Hindlimb muscle (tissue), 1 donor: Measurements from ENCODE around the gene CA14. TPM values are rescaled to one million over a fixed set of nuclear protein-coding genes. Genes with fewer than 3 reads are reported as not detected.
"Not testable (repeated sequence)": the region's sequence is repeated elsewhere in the genome, so short reads cannot be mapped to it uniquely, and the experiment has no call there.

ENCODE experiments used
- DNase-seq: peaks from one replicate; pipeline ENCODE4 v3.0.0-alpha.2; 2013
- polyA plus RNA-seq: library from polyadenylated mRNA; unstranded; fragments of 120-200 nt; gene quantifications from one replicate; pipeline ENCODE4 v1.2.1, GENCODE V29; 2013; ENCODE audit not compliant: insufficient read length

CA14 gene
- polyA plus RNA-seq: 6.3 TPM

GRCh38 chr1:150257624-150258585 is at the start of gene CA14:
CA14 (plus strand) TSS chr1:150257774; CDS start chr1:150258129, 355 bp downstream.
- DNase-seq: no peak

- DNase-seq: not testable (repeated sequence)
Measured at GRCh38 chr1:150208460-150208859, 49.1 kb upstream of the CA14 start.

- no peak for DNase-seq
Measured at GRCh38 chr1:150210091-150210490, 47.5 kb upstream of the CA14 start.

- DNase-seq: no peak
Measured at GRCh38 chr1:150210706-150211105, 46.9 kb upstream of the CA14 start.

GRCh38 chr1:150212070-150212469 is 45.5 kb upstream of the CA14 start:
- DNase-seq: no peak

- peak; percentile 95 for DNase-seq
Measured at GRCh38 chr1:150213170-150214098, 44.1 kb upstream of the CA14 start.

GRCh38 chr1:150214099-150214756 is 43.3 kb upstream of the CA14 start:
- not testable (repeated sequence) for DNase-seq

GRCh38 chr1:150215855-150216254 is 41.7 kb upstream of the CA14 start:
- DNase-seq: not testable (repeated sequence)

- DNase-seq: no peak
Measured at GRCh38 chr1:150221552-150221951, 36.0 kb upstream of the CA14 start.

GRCh38 chr1:150224983-150225382 is 32.6 kb upstream of the CA14 start:
- no peak for DNase-seq

- DNase-seq: no peak
Measured at GRCh38 chr1:150225546-150225945, 32.0 kb upstream of the CA14 start.

GRCh38 chr1:150226486-150226885 is 31.1 kb upstream of the CA14 start:
- no peak for DNase-seq

- DNase-seq: no peak
Measured at GRCh38 chr1:150227228-150227627, 30.3 kb upstream of the CA14 start.

GRCh38 chr1:150228246-150228645 is 29.3 kb upstream of the CA14 start:
- not testable (repeated sequence) for DNase-seq

GRCh38 chr1:150232921-150233320 is 24.7 kb upstream of the CA14 start:
- DNase-seq: not testable (repeated sequence)

- no peak for DNase-seq
Measured at GRCh38 chr1:150233359-150234308, 23.9 kb upstream of the CA14 start.

- DNase-seq: no peak
Measured at GRCh38 chr1:150234309-150234565, 23.3 kb upstream of the CA14 start.

- DNase-seq: peak; percentile 87
Measured at GRCh38 chr1:150234566-150235293, 22.8 kb upstream of the CA14 start.

- peak; percentile 51 for DNase-seq
Measured at GRCh38 chr1:150235294-150235851, 22.2 kb upstream of the CA14 start.

GRCh38 chr1:150235852-150236613 is 21.5 kb upstream of the CA14 start, which contains the start of gene ANP32E:
ANP32E (minus strand) TSS chr1:150236112; CDS start chr1:150235786, 326 bp downstream.
- DNase-seq: peak; percentile 98
